OCI-M2 (cell line): ENCODE results near the gene COQ8A.
"Not testable (repeated sequence)": the region's sequence is repeated elsewhere in the genome, so short reads cannot be mapped to it uniquely, and the experiment has no call there.

Experiments used
- DNase-seq: peaks from one replicate; lab custom pipeline; 2025; ENCODE audit not compliant: unreplicated experiment; lab: John Stamatoyannopoulos, UW

COQ8A gene

GRCh38 chr1:226983247-226983991 lies 43.3 kb downstream of the COQ8A start:
- no peak for DNase-seq

DNA sequence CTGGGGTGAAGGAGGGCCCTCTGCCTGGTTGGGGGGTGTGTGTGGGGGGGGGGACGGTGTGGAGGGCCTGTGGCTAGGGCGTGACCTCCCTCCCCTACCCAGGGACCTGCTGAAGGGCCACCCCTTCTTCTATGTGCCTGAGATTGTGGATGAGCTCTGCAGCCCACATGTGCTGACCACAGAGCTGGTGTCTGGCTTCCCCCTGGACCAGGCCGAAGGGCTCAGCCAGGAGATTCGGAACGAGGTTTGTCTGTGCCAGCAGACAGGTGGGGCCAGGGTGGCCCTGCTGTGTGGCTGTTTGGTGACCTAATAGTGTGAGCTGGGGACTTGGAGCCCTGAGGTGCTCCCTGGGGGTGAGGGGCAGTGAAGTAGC lies 43.9 kb downstream of the COQ8A start:
- DNase-seq: no peak

GRCh38 chr1:226984521-226985238 lies 44.6 kb downstream of the COQ8A start:
- no peak for DNase-seq

DNA sequence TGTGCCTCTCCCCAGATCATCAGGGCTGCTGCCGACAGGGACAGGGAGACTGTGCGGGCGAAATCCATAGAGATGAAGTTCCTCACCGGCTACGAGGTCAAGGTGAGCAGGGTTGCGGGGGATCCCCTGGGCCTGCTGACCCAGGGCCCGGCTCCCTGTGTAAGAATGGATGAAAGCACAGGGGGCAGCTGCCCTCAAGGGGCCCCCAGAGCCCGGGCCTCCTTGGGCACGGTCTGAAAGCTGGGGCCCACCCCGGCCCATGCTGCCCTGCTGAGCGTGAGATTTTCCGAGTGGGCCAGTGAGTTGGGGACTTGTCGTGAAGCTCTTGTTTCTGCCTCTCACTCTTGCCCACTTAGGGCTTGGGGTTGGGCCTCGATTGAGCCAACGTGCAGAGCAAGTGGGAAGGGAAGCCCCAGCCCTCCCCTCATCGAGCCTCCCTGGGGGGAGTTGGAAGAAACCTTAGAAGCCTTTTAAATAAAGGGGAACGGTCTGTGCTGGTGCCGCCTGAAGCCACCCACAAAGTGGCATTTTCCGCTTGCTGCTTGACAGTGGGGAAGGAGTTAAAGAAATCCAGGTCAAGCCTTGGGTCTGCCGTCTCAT lies 45.2 kb downstream of the COQ8A start:
- no peak for DNase-seq

GRCh38 chr1:226985839-226986463 lies 45.9 kb downstream of the COQ8A start:
- DNase-seq: no peak

DNA sequence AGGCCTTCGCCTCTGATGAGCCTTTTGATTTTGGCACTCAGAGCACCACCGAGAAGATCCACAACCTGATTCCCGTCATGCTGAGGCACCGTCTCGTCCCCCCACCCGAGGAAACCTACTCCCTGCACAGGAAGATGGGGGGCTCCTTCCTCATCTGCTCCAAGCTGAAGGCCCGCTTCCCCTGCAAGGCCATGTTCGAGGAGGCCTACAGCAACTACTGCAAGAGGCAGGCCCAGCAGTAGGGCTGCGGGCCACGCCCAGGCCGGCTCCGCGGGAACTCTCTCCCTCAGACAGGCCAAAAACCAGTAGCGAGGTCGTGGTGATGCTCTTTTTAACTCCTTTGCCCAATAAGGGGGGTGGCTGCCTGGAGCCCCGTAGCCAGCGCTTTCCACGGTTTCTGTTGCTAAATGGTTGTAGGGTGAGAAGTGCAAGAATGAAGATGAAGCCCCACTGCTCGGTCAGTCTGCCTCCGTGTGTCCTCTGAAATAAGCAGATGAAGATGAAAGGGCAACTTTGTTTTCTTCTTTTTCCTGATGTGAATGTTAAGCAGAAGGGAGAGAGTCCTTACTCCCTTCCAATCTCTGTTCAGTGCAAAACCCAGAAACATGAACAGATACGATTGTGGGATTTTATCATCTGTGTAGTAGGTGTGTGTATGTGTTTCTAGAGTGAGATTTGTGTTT lies 46.5 kb downstream of the COQ8A start:
- no peak for DNase-seq

- no peak for DNase-seq
Measured at GRCh38 chr1:226987179-226987536, 47.1 kb downstream of the COQ8A start.

GRCh38 chr1:226987623-226988333 lies 47.7 kb downstream of the COQ8A start:
- no peak for DNase-seq

GRCh38 chr1:226988334-226988666 lies 48.2 kb downstream of the COQ8A start:
- DNase-seq: no peak

- no peak for DNase-seq
Measured at GRCh38 chr1:226989085-226989920, 49.2 kb downstream of the COQ8A start.

DNA sequence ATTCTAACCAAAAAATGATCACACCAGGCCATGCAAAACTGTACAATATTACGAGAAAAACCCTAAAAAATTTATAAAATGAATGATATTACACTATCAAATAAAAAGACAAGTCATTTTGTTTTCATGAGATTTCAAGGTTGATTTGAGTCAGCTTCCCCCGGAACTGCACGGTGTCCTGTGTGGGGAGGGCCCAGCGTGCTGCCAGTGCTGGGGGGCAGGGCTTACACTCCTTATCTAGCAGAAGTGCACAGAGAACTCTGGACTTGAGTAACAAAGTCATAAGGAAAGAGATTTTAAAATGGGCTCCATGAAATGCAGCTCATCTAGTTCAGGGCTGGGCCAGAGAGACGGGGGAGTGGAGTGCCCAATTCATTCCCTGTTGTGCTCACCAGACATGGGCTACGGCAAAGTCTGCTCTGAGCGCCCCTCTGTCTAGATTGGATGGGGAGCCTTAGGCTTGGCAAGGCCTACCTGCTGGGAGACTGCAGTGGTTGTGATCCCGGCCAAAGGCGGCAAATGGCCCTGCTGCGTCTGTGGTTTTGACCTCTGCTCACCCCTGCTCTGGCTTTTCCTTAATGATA lies 50.1 kb downstream of the COQ8A start:
- no peak for DNase-seq

DNA sequence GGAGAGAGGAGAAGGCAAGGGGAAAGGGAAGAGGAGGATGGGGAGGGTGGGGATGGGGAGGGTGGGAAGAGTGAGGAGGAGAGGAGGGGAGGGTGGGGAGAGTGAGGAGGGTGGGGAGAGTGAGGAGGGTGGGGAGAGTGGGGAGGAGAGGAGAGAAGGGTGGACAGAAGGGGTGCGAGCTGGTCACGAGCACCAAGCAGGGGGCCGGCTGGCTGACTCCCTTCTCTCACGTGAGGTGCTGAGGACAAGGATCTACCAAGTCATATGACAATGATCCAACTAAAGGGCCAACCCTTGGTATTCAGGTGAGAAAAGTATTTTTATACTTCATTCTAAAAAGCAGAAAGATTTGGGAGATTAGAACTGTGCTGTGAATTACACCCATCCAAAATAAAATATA lies 51.8 kb downstream of the COQ8A start:
- no peak for DNase-seq

DNA sequence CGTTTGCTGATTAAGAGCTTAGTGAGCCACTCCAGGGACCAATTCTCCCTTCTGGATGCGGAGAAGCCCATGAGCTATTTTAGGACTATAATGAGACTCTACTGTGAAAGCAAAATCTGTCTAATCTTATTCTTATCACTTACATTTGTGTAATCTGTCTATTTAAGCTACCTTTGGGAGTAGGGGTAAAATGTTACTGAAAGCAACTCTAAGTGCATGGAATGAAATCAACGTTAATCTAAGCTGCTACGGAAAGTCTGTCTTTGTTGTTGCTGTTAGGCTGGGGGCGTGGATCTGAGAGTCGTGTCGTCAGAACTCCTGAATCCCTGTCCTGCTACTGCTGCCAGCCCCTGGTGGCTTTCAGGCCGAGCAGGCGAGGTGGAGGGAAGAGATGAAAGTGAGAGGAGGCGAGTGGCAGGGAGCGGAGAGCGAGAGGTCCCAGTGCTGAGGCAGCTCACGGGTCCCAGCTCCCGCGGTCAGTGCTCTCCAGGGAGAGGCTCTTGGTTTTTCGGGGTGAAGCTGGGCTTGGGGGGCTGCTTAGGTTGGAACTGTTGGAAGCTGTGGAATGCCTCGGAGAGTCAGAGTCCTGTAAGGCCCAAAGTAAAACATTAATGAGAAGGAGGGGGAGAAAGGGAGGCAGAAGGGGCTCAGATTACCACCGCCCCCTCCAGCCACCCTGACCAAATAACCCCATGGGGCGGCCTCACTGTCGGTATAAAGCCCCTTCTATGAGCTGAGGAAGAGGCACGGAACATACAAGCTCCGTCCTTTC lies 53.9 kb downstream of the COQ8A start:
- no peak for DNase-seq

DNA sequence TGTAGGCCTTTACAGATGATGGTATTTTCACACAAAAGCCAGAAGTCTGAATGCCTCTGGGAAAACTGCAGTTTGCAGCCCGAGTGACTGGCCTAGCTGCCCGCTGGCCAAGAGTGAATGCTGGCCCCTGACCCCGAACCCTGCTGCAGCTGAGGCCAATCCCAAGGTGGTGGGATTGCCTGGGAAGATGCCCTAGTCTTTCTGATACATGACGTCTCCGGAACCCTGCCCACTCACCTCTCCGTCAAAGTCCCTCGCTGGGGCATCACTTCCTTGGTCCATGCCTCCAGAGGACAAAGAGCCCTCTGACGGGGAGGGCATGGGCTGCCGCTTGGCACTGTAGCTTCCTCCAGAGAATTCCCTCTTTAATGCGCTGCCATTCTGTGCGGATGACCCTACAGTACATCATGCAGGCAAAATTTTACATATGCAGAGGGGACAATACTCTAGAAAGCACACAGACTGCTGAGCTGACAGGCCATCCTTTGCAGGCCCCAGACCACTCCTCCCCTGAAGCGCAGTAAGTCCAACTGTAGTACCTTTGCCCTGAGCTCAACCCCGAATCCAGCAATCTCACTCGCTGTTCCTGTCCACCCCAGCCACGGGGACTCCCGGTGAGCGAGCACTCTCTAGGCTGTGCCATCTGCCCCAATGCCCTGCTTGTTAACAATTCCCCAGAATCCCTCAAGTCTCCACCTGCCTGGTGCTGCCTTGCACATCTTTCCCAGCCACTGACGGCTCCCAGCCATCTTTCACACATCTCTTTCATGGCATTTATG lies 54.7 kb downstream of the COQ8A start:
- no peak for DNase-seq

DNA sequence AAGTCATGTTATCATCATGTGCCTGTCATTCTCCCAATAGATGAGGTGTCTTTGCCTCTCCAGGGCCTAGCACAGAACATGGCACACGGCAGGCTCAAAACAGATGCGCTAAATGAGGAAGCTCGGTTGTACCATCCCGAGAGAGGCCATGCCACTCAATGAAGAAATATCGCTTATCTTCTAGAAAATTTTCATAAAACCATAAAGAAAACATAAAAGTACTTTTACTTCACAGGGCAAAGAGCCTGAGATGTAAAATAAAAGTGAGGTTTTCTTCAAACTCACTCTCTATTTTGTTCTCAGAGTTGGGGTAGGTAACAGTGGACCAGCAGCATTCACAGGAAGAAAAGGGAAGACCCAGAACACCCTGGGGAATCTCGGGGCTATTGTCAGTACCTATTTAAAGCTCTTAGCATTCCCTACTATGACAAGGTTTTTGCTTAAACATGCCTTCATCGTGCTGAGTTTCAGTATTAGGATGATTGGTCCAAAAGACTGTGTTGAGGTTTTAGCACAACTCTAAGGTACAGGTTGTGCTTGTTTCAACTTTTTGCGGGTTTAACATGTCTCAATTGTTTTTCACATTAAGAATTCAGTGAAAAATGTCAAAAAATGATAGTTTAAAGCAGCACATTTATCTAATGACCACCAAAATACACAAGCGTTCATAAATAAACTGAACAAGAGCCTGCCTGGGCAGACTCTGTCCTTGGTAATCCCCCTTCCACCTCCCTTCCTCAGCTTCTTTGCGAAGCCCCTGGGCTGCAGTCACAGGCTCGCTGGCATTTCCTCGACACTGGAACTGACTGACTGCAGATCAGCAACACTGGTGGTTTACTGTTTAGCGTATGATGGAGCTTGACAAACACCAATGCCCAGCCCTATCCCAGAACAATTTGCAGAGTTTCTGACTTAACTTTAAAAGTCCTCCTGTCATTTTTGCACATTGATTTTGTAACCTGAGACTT lies 55.6 kb downstream of the COQ8A start:
- no peak for DNase-seq

DNA sequence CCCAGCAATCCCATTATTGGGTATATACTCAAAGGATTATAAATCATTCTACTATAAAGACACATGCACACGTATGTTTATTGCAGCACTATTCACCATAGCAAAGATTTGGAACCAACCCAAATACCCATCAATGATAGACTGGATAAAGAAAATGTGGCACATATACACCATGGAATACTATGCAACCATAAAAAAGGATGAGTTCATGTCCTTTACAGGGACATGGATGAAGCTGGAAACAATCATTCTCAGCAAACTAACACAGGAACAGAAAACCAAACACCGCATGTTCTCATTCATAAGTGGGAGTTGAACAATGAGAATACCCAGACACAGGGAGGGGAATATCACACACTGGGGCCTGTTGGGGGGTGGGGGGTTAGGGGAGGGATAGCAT lies 59.5 kb downstream of the COQ8A start:
- not testable (repeated sequence) for DNase-seq

DNA sequence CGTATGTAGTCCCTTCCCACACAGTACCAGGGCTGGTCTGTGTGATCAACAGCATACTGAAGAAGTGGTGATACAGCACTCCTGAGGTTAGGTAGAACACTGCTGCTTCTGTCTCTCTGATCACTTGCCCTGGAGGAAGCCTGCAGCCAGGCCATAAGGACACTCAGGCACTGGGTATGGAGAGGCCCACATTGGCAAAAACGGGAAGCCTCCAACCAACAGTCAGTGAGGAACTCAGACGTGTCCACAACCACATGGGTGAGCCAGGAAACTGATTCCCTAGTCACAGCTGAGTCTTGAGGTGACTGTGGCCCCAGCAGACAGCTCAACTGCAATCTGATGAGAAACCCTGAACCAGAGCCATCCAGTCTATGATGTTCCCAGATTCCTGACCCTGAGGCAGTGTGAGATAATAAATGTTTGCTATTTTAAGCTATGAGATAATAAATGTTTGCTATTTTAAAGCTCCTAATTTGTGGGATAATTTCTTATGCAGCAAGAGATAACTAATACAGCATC lies 62.5 kb downstream of the COQ8A start:
- no peak for DNase-seq
